Breast epithelium (tissue), 3 donors: Measurements from ENCODE around the gene KRIT1.

Experiments
- CTCF ChIP-seq, 3 donors: fragments of 450-650 bp; IDR thresholded peaks; one replicate each; pipeline ENCODE4 v1.5.1; 2016 to 2017; ENCODE audit warnings: antibody characterized with exemption in 3 of 3, mild to moderate bottlenecking in 3 of 3, moderate library complexity in 3 of 3
- POLR2A ChIP-seq: fragments of 450-650 bp; IDR thresholded peaks from one replicate; pipeline ENCODE4 v1.6.1; 2016; ENCODE audit warnings: antibody characterized with exemption, mild to moderate bottlenecking, moderate library complexity
- POLR2AphosphoS5 ChIP-seq, 3 donors: sonication (generic); formaldehyde crosslinking; IDR thresholded peaks; one replicate each; pipeline ENCODE4 v1.6.1; 2017; ENCODE audit warnings: antibody characterized with exemption in 3 of 3

- TF ChIP-seq POLR2A: no peak
- peak; percentile 87 to 94 (median 93) for TF ChIP-seq CTCF (IDR thresholded peaks at IDR 0.05)
- peak; percentile 19 to 55 (median 51) for TF ChIP-seq POLR2AphosphoS5 (IDR thresholded peaks at IDR 0.05)
These were observed 66.5 kb downstream of the KRIT1 start, which contains the start of gene LRRD1 for GRCh38 chr7:92178928-92179924.
